HG02852 (cell line): ENCODE measurements around the gene HIBADH.

Experiments used
- ATAC-seq: cut with Tn5 transposase; IDR thresholded peaks from one replicate; pipeline ENCODE4 v1.9.1; 2021; ENCODE audit warnings: mild to moderate bottlenecking, moderate library complexity; ENCODE audit not compliant: unreplicated experiment

HIBADH gene

GRCh38 chr7:27662490-27663205 is at the start of gene HIBADH:
TSS of gene HIBADH (minus strand) at chr7:27662883. CDS start at chr7:27662788, 95 bp downstream.
- ATAC-seq, result peak; percentile 99

- no peak for ATAC-seq
Observed at GRCh38 chr7:27712217-27712616, 49.5 kb upstream of the HIBADH start.

GRCh38 chr7:27709137-27710075 is 46.7 kb upstream of the HIBADH start:
- no peak for ATAC-seq

GRCh38 chr7:27708485-27708884 is 45.8 kb upstream of the HIBADH start:
- ATAC-seq, result no peak

- no peak for ATAC-seq
Observed at GRCh38 chr7:27705200-27705594, 42.5 kb upstream of the HIBADH start.

- ATAC-seq, result no peak
Observed at GRCh38 chr7:27704422-27705199, 41.9 kb upstream of the HIBADH start.

- ATAC-seq, result no peak
Observed at GRCh38 chr7:27703181-27703580, 40.5 kb upstream of the HIBADH start.

GRCh38 chr7:27700501-27700900 is 37.8 kb upstream of the HIBADH start:
- ATAC-seq, result no peak

GRCh38 chr7:27699751-27700150 is 37.1 kb upstream of the HIBADH start:
- ATAC-seq, result no peak

- peak; percentile 84 for ATAC-seq
Observed at GRCh38 chr7:27697861-27698430, 35.3 kb upstream of the HIBADH start.

- no peak for ATAC-seq
Observed at GRCh38 chr7:27695096-27695495, 32.4 kb upstream of the HIBADH start.

GRCh38 chr7:27693794-27694193 is 31.1 kb upstream of the HIBADH start:
- no peak for ATAC-seq

GRCh38 chr7:27690649-27691048 is 28.0 kb upstream of the HIBADH start:
- no peak for ATAC-seq

- ATAC-seq, result no peak
Observed at GRCh38 chr7:27689591-27690164, 27.0 kb upstream of the HIBADH start.

GRCh38 chr7:27689150-27689549 is 26.5 kb upstream of the HIBADH start:
- no peak for ATAC-seq

- ATAC-seq, result no peak
Observed at GRCh38 chr7:27688646-27689045, 26.0 kb upstream of the HIBADH start.

GRCh38 chr7:27688056-27688455 is 25.4 kb upstream of the HIBADH start:
- no peak for ATAC-seq

GRCh38 chr7:27686315-27686714 is 23.6 kb upstream of the HIBADH start:
- no peak for ATAC-seq

GRCh38 chr7:27685893-27686292 is 23.2 kb upstream of the HIBADH start:
- ATAC-seq, result no peak

GRCh38 chr7:27685209-27685608 is 22.5 kb upstream of the HIBADH start:
- ATAC-seq, result no peak

- no peak for ATAC-seq
Observed at GRCh38 chr7:27684491-27684890, 21.8 kb upstream of the HIBADH start.
